Prostate gland (tissue), 2 donors: ENCODE results near the gene TRIM27. TPM values are rescaled to one million over a fixed set of nuclear protein-coding genes. Genes with fewer than 3 reads are reported as not detected.

Experiments used
- DNase-seq: peaks from one replicate; pipeline ENCODE4 v3.0.0-alpha.2; 2019; ENCODE audit warnings: low spot score
- H3K27ac ChIP-seq, 2 donors: fragments of 200-600 bp; sonication (generic); 2 replicates each; pipeline ENCODE4 v1.5.1; 2017 to 2019
- H3K27me3 ChIP-seq: fragments of 200-600 bp; sonication (generic); replicated peaks from 2 replicates; pipeline ENCODE4 v1.5.1; 2019; ENCODE audit not compliant: insufficient read depth
- H3K36me3 ChIP-seq, 2 donors: fragments of 200-600 bp; sonication (generic); 1 replicate in 1 of 2; 2 replicates in 1 of 2; pipeline versions ENCODE4 v1.5.1 to v1.8.1; 2017 to 2019
- H3K4me1 ChIP-seq: fragments of 200-600 bp; sonication (generic); replicated peaks from 2 replicates; pipeline ENCODE4 v1.5.1; 2019
- H3K4me3 ChIP-seq, 2 donors: fragments of 200-600 bp; sonication (generic); 2 replicates each; pipeline ENCODE4 v1.5.1; 2017 to 2019
- H3K9me3 ChIP-seq: fragments of 200-600 bp; sonication (generic); 2 replicates; pipeline ENCODE4 v1.5.1; 2017
- POLR2A ChIP-seq: fragments of 450-650 bp; IDR thresholded peaks from one replicate; pipeline ENCODE4 v1.6.1; 2016; ENCODE audit warnings: antibody characterized with exemption, mild to moderate bottlenecking
- POLR2AphosphoS5 ChIP-seq: sonication (generic); formaldehyde crosslinking; IDR thresholded peaks from one replicate; pipeline ENCODE4 v1.6.1; 2017; ENCODE audit warnings: antibody characterized with exemption
- WGBS: methylation state at CpG from one replicate; pipeline ENCODE4 v1.1.5; 2018; 5-methylcytosine and 5-hydroxymethylcytosine counted together
- intact Hi-C: fragments of 100-400 bp; cut with DNase I; formaldehyde crosslinking; loops from one replicate; pipeline ENCODE4 v1.14.2; 2022
- total RNA-seq, 2 donors: library from RNA; depleted of rRNA; stranded (reverse); fragments of >200 nt; gene quantifications; one replicate each; pipeline ENCODE4 v1.1.0, GENCODE V29; 2016
- TF ChIP-seq, protein P1 (sequence below), 4 experiments: fragments of 200-600 bp in 2 of 4; fragments of 450-650 bp in 2 of 4; sonication (generic) in 2 of 4; IDR thresholded peaks; 1 replicate in 3 of 4; 2 replicates in 1 of 4; pipeline ENCODE4 v1.5.1; 2016 to 2019; ENCODE audit warnings: antibody characterized with exemption in 4 of 4, mild to moderate bottlenecking in 2 of 4, moderate library complexity in 2 of 4

TRIM27 gene
- total RNA-seq, 2 donors from 2014 or later, result 79.2 to 85.7 TPM

DNA sequence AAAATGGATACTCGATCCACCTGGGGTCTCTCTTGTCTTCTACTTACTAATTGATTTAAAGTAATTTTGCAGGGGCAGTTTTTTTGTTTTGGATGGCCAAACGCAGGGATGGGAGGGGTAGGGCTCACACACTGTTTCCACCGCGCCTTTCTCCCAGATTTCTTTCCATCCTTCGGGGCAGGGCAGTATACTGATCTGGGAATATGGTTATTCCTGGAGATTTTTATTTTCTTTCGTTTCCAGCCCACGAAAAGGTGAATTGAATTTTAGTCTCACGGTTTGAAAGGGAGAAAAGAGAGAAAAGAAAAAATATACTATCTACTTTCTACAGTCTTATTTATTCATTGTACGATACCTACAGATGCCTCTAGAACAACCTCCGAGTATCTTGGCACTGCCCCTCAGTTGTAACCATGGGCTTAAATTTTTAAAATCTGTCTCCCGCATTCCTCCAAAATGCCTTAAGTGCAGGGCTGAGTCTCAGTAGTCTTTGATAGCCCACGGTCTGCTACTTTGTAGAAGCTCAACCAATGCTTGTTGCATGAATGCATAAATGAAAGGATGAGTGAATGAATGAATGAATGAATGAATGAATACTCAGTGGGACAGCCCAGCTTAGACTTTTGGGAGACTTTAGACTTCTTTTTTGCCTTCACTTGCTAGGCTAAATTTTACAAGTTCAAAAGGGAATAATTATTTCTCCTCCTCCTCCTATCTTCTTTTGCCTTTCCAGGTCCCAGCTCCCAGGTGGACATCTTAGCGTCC lies 18.1 kb upstream of the TRIM27 start:
- no peaks in the 10 kb centered on the region for H3K4me1 ChIP-seq
- H3K9me3 ChIP-seq, result no peaks in the 10 kb centered on the region
- WGBS, result 11% methylated on average over 13 of the region's 13 CpGs
- H3K4me3 ChIP-seq, result peak overlapping the region; percentile 48 to 49
- H3K27me3 ChIP-seq, result no peaks in the 10 kb centered on the region
- H3K27ac ChIP-seq, result peak overlapping the region; percentile 79 to 80
- peak; percentile 58 for DNase-seq
- intact Hi-C loops, result loop anchor here (2.0 to 5.0 kb wide), 3 partner anchors 19 to 105 kb away; partner anchors contain the start of gene TRIM27
- TF ChIP-seq POLR2AphosphoS5 (no peak), POLR2A (no peak)
- TF ChIP-seq, protein P1, sequence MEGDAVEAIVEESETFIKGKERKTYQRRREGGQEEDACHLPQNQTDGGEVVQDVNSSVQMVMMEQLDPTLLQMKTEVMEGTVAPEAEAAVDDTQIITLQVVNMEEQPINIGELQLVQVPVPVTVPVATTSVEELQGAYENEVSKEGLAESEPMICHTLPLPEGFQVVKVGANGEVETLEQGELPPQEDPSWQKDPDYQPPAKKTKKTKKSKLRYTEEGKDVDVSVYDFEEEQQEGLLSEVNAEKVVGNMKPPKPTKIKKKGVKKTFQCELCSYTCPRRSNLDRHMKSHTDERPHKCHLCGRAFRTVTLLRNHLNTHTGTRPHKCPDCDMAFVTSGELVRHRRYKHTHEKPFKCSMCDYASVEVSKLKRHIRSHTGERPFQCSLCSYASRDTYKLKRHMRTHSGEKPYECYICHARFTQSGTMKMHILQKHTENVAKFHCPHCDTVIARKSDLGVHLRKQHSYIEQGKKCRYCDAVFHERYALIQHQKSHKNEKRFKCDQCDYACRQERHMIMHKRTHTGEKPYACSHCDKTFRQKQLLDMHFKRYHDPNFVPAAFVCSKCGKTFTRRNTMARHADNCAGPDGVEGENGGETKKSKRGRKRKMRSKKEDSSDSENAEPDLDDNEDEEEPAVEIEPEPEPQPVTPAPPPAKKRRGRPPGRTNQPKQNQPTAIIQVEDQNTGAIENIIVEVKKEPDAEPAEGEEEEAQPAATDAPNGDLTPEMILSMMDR (IDR thresholded peaks at IDR 0.05), result no peak
- H3K36me3 ChIP-seq, result no peaks in the 10 kb centered on the region

DNA sequence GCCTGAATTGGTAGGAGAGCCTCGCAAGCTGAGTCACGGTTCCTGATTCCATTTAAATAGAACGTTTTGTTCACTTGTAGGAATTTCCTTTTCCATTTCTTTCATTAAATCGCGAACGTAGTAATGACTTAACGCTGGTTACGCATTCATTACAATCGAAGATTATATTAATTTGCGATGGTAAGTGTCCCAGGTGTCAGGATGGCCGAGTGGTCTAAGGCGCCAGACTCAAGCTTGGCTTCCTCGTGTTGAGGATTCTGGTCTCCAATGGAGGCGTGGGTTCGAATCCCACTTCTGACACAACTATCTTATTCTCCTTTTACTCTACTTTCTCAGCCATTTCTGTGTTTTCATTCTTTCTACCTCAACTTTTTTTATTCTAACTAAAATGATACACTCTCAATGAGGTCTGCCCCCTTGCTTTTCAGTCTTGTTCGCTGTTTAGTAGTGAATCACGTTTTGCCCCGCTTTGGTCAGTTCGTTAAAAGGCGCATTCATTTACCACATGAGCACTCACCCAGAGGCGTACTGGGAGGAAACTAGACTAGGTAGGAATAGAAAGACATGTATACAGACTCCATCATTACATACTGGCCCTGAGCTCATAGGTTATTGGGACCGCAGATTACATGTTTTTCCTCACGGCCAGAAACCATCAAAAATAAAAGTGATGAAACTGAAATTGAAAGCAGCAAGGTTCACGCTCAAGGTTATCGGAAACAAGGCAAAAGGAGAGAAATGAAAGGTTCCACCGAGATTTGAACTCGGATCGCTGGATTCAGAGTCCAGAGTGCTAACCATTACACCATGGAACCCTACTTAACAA lies 17.3 kb upstream of the TRIM27 start:
- intact Hi-C loops, result loop anchor here (2.0 to 5.0 kb wide), 2 partner anchors 18 to 104 kb away; partner anchors contain the start of gene TRIM27
- H3K4me1 ChIP-seq, result no peaks in the 10 kb centered on the region
- WGBS, result under 1% methylated on average over 28 of the region's 28 CpGs
- peak overlapping the region; percentile 48 to 49 for H3K4me3 ChIP-seq
- no peaks in the 10 kb centered on the region for H3K36me3 ChIP-seq
- no peaks in the 10 kb centered on the region for H3K9me3 ChIP-seq
- peak overlapping the region; percentile 79 to 80 for H3K27ac ChIP-seq
- TF ChIP-seq POLR2A (no peak), POLR2AphosphoS5 (peak; percentile 62)
- TF ChIP-seq, protein P1 (IDR thresholded peaks at IDR 0.05), result no peak
- DNase-seq, result peak; percentile 74
- H3K27me3 ChIP-seq, result no peaks in the 10 kb centered on the region

DNA sequence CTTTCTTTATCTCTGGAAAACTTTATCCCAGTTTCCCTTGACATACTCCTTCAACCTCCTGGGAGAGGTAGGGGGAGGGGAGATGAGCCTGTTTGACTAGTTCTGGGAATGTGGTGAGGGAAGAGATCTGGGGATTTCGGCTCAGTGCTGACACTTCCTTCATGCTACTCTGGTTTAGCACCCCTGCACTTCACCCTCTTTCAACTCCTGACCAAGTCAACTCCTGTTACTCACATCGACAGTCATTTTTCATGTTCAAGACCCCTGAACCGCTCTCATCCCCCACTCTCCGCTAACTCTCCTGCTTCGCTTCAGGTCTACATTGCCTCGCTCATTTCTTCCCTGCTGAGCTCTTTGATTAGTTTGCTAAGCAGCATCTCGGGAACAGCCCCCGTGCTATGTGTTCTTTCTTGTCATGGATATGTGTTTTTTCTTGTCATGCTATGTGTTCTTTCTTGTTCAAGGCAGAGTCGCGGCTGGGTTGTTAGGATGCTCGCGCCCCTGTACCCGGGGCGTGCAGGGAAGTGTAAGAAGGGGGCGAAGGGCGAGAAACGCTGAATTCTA lies 16.6 kb upstream of the TRIM27 start:
- Histone ChIP-seq H3K27me3 (no peaks in the 10 kb centered on the region), H3K4me1 (no peaks in the 10 kb centered on the region), H3K36me3 (no peaks in the 10 kb centered on the region), H3K27ac (peak overlapping the region; percentile 79 to 80), H3K9me3 (no peaks in the 10 kb centered on the region), H3K4me3 (peak overlapping the region; percentile 48 to 49)
- DNase-seq, result peak; percentile 75
- under 1% methylated on average over 17 of the region's 17 CpGs for WGBS
- intact Hi-C loops, result loop anchor here (2.0 to 5.0 kb wide), 2 partner anchors 18 to 103 kb away; partner anchors contain the start of gene TRIM27
- TF ChIP-seq, protein P1 (IDR thresholded peaks at IDR 0.05), result no peak
- TF ChIP-seq POLR2A (no peak), POLR2AphosphoS5 (peak; percentile 43)

DNA sequence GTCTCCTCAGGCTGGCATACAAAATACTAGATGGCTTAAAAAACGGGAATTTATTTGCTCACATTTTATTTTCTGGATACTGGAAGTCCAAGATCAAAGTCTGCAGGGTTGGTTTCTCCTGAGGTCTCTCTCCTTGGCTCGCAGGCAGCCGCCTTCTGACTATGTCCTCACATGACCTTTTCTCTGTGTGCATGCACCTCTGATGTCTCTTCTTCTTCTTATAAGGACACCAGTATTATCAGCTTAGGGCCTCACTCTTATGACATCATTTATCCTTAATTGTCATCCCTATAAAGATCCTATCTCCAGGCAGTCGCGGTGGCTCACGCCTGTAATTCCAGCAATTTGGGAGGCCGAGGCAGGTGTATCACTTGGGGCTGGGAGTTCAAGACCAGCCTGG lies 9.3 kb upstream of the TRIM27 start:
- H3K27ac ChIP-seq, result no peak overlapping the region
- DNase-seq, result no peak
- H3K27me3 ChIP-seq, result no peaks in the 10 kb centered on the region
- WGBS, result 68% methylated on average over 7 of the region's 7 CpGs
- no peaks in the 10 kb centered on the region for H3K4me1 ChIP-seq
- no peaks in the 10 kb centered on the region for H3K9me3 ChIP-seq
- H3K4me3 ChIP-seq, result no peak overlapping the region
- H3K36me3 ChIP-seq, result no peaks in the 10 kb centered on the region
- intact Hi-C loops, result no loop called here
- TF ChIP-seq POLR2AphosphoS5 (no peak), POLR2A (no peak)
